RPMI7951 (cell line): Measurements from ENCODE around the gene SLC35A3. TPM values are rescaled to one million over a fixed set of nuclear protein-coding genes. Genes with fewer than 3 reads are reported as not detected.
"Not testable (repeated sequence)": the region's sequence is repeated elsewhere in the genome, so short reads cannot be mapped to it uniquely, and the experiment has no call there.

Experiments
- DNase-seq: peaks from one replicate; pipeline ENCODE4 v3.0.0-alpha.2; 2012; ENCODE audit warnings: low read depth
- total RNA-seq: library from RNA; depleted of rRNA; stranded (reverse); fragments of >200 nt; shearing (Covaris generic); gene quantifications from 2 replicates; pipeline ENCODE4 v1.2.3, GENCODE V29; 2014

Gene SLC35A3
- total RNA-seq, 1 experiment from 2014 or later: 34.4 TPM

GRCh38 chr1:100035214-100035613, 65.4 kb downstream of the SLC35A3 start:
- no peak for DNase-seq

GRCh38 chr1:100036718-100037655, 67.2 kb downstream of the SLC35A3 start:
- DNase-seq: peak; percentile 75

GRCh38 chr1:100037656-100037926, 67.8 kb downstream of the SLC35A3 start:
- DNase-seq: no peak

GRCh38 chr1:100037927-100038659, 68.3 kb downstream of the SLC35A3 start:
- peak; percentile 83 for DNase-seq

- peak; percentile 77 for DNase-seq
These were observed 69.0 kb downstream of the SLC35A3 start for GRCh38 chr1:100038660-100039287.

GRCh38 chr1:100039591-100039990, 69.8 kb downstream of the SLC35A3 start:
- DNase-seq: no peak

GRCh38 chr1:100045206-100045605, 75.4 kb downstream of the SLC35A3 start:
- peak; percentile 6 for DNase-seq

GRCh38 chr1:100047235-100047708, 77.5 kb downstream of the SLC35A3 start:
- not testable (repeated sequence) for DNase-seq

- DNase-seq: no peak
These were observed 80.3 kb downstream of the SLC35A3 start for GRCh38 chr1:100050139-100050538.

GRCh38 chr1:100051401-100051800, 81.6 kb downstream of the SLC35A3 start:
- DNase-seq: no peak

GRCh38 chr1:100051893-100052292, 82.1 kb downstream of the SLC35A3 start:
- no peak for DNase-seq

- no peak for DNase-seq
These were observed 83.3 kb downstream of the SLC35A3 start for GRCh38 chr1:100053119-100053518.

GRCh38 chr1:100053727-100054126, 83.9 kb downstream of the SLC35A3 start:
- no peak for DNase-seq

- no peak for DNase-seq
These were observed 91.9 kb downstream of the SLC35A3 start for GRCh38 chr1:100061681-100062080.

- peak; percentile 9 for DNase-seq
These were observed 95.6 kb downstream of the SLC35A3 start for GRCh38 chr1:100065183-100065968.

- DNase-seq: no peak
These were observed 96.1 kb downstream of the SLC35A3 start for GRCh38 chr1:100065969-100066227.

- no peak for DNase-seq
These were observed 100.6 kb downstream of the SLC35A3 start for GRCh38 chr1:100070201-100070939.

GRCh38 chr1:100073531-100073930, 103.7 kb downstream of the SLC35A3 start:
- no peak for DNase-seq

GRCh38 chr1:100074604-100075395, 105.0 kb downstream of the SLC35A3 start:
- no peak for DNase-seq

- DNase-seq: no peak
These were observed 106.0 kb downstream of the SLC35A3 start for GRCh38 chr1:100075773-100076172.
